ENCODE measurements around the gene NKX6-2.

GRCh38 chr10:132780356-132780755, 5.6 kb downstream of the NKX6-2 start:
- no peak for TF ChIP-seq EZH2 (IDR thresholded peaks at IDR 0.05; ENCODE audit: insufficient read depth, poor library complexity, severe bottlenecking)
- TF ChIP-seq EZH2phosphoT487 (IDR thresholded peaks at IDR 0.05; ENCODE audit: insufficient read depth, low read depth): no peak

Measured in GM23248 (cell line).